ENCODE data around the gene RNF8. TPM values are rescaled to one million over a fixed set of nuclear protein-coding genes. Genes with fewer than 3 reads are reported as not detected.
A peak's percentile ranks its signal among the peaks of the same experiment; 100 is the strongest.

RNF8 gene
- total RNA-seq, 2 experiments from 2014 or later, result 24.3 to 25.6 TPM

GRCh38 chr6:37426058-37426944, 72.5 kb downstream of the RNF8 start:
- no peak for DNase-seq
- H3K27me3 Mint-ChIP-seq, result peaks cover 5% of the 10 kb centered on the region
- H3K4me1 Mint-ChIP-seq (ENCODE audit: low read depth), result no peaks in the 10 kb centered on the region
- no peak overlapping the region for H3K27ac Mint-ChIP-seq
- intact Hi-C loops (cut with micrococcal nuclease), result no loop called here
- no peaks in the 10 kb centered on the region for H3K9me3 Mint-ChIP-seq
- H3K36me3 Mint-ChIP-seq, result no peaks in the 10 kb centered on the region
- H3K4me3 Mint-ChIP-seq, result no peak overlapping the region
- CTCF ChIA-PET, result no interaction called here
- POLR2A ChIA-PET, result no interaction called here

DNA sequence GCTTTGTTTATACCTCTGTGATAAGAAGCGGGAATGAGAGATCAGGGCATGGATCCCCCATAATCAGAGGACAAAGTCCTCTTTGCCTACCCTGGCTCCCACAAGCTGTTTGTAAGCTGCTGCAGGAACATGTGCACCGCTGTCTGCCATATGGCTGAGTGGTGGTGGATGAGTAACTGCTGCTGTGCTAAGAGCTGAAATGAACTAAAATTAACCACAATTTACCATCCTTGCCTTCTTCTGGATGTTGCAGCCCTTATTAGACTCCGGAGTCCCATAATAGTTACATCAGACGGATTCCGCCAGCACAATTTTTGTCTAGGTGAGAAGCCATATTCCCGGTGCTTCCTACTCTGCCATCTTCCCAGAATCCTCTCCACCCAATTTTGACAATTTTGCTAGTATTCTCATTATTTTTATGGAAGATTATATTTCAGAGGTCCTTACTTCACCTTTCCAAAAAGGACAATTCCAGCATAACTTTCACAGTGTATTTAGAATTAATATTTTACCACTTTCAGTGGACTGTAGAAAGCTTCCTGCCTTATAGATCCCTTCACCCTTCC, 73.2 kb downstream of the RNF8 start:
- ChIA-PET CTCF (no interaction called here), POLR2A (no interaction called here)
- DNase-seq, result no peak
- Mint-ChIP-seq H3K4me3 (no peak overlapping the region), H3K36me3 (no peaks in the 10 kb centered on the region), H3K9me3 (no peaks in the 10 kb centered on the region), H3K27me3 (peaks cover 5% of the 10 kb centered on the region), H3K27ac (no peak overlapping the region), H3K4me1 (ENCODE audit: low read depth) (peaks cover under 1% of the 10 kb centered on the region)
- intact Hi-C loops (cut with micrococcal nuclease), result no loop called here

- POLR2A ChIA-PET, result no interaction called here
- intact Hi-C loops (cut with micrococcal nuclease), result no loop called here
- H3K27ac Mint-ChIP-seq, result no peak overlapping the region
- CTCF ChIA-PET, result no interaction called here
- no peak overlapping the region for H3K4me3 Mint-ChIP-seq
- H3K27me3 Mint-ChIP-seq, result peaks cover 5% of the 10 kb centered on the region
- H3K9me3 Mint-ChIP-seq, result no peaks in the 10 kb centered on the region
- peaks cover 5% of the 10 kb centered on the region for H3K36me3 Mint-ChIP-seq
- H3K4me1 Mint-ChIP-seq (ENCODE audit: low read depth), result peaks cover 12% of the 10 kb centered on the region
- DNase-seq, result no peak
Observed at GRCh38 chr6:37429352-37429750, 75.6 kb downstream of the RNF8 start.

- POLR2A ChIA-PET, result interaction anchor here (0.9 to 2.1 kb wide), 9 partner anchors 9 to 406 kb away, joined by 3 to 10 read pairs (median 6); partner anchors contain the start of genes MDGA1 and RNF8
- intact Hi-C loops (cut with micrococcal nuclease), result loop anchor here (5.0 to 10.0 kb wide), 4 partner anchors 48 to 1205 kb away; partner anchors contain the start of genes BTBD9 and CCDC167
Observed at GRCh38 chr6:37432590-37432915, 78.8 kb downstream of the RNF8 start.

DNA sequence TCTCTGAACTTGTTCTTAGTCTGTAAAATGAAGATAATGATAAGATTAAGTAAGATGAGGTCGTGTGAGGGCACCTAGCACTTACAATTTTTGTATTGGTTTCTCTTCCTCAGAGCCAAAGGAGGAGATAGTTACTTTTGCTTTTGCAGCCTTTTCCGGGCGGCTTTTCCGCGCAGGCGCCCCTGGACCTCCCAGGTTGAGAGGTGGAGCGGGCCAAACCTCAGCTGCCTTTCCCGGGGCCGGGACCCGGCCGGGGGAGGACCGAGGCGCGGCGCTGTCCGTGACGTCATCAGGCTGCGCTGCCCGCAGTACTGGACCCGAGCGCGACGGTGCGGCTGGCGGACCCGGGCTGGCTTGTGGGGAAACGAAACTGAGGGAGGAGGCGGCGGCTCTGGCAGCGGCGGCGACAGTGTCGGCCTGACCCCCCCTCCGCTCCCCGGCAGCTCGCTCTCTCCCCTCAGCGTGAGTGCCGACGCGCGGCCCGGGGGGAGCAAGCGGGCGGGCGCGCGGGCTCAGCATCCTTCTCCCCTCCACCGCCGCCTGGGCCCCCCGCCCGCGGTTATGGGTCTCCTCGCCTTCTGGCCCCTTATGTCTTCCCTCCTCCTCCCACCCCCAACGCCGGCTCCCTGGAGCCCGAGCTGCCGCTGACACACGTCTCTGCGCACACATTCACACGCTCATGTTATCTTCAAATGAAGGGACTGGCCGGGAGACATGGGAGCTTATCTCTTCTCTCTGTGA, 79.3 kb downstream of the RNF8 start, which contains the start of gene CMTR1:
CMTR1 (plus strand) TSS at position 306 of the 741 bp plus-strand sequence. CDS start 2,409 bp downstream, outside the sequence.
- intact Hi-C loops (cut with micrococcal nuclease), result loop anchor here (1.0 to 10.0 kb wide), 6 partner anchors 9 to 1204 kb away; partner anchors contain the start of genes BTBD9, CCDC167 and RNF8
- Mint-ChIP-seq H3K27me3 (peaks cover 2% of the 10 kb centered on the region), H3K27ac (peak within 1 kb of the TSS; percentile 98), H3K9me3 (no peaks in the 10 kb centered on the region), H3K4me1 (ENCODE audit: low read depth) (peaks cover 44% of the 10 kb centered on the region), H3K36me3 (peaks cover 33% of the 10 kb centered on the region), H3K4me3 (peak within 1 kb of the TSS; percentile 91)
- ChIA-PET CTCF (interaction anchor here (1.0 to 3.3 kb wide), 8 partner anchors 51 to 382 kb away, joined by 3 to 14 read pairs (median 4); partner anchors contain the start of gene MDGA1), POLR2A (interaction anchor here (0.9 to 2.1 kb wide), 17 partner anchors 9 to 407 kb away, joined by 3 to 10 read pairs (median 4); partner anchors contain the start of genes MDGA1 and RNF8)
- peak; percentile 98 for DNase-seq

More at GRCh38 chr6:37432590-37432915, 78.8 kb downstream of the RNF8 start:
- Mint-ChIP-seq H3K27me3 (peaks cover 2% of the 10 kb centered on the region), H3K9me3 (no peaks in the 10 kb centered on the region), H3K27ac (peak overlapping the region; percentile 98), H3K4me3 (peak overlapping the region; percentile 91), H3K4me1 (ENCODE audit: low read depth) (peaks cover 39% of the 10 kb centered on the region), H3K36me3 (peaks cover 28% of the 10 kb centered on the region)
- CTCF ChIA-PET, result interaction anchor here (1.1 to 2.3 kb wide), 4 partner anchors 107 to 382 kb away, joined by 3 to 8 read pairs (median 6); no protein-coding TSS in a partner anchor
- DNase-seq, result no peak

DNA sequence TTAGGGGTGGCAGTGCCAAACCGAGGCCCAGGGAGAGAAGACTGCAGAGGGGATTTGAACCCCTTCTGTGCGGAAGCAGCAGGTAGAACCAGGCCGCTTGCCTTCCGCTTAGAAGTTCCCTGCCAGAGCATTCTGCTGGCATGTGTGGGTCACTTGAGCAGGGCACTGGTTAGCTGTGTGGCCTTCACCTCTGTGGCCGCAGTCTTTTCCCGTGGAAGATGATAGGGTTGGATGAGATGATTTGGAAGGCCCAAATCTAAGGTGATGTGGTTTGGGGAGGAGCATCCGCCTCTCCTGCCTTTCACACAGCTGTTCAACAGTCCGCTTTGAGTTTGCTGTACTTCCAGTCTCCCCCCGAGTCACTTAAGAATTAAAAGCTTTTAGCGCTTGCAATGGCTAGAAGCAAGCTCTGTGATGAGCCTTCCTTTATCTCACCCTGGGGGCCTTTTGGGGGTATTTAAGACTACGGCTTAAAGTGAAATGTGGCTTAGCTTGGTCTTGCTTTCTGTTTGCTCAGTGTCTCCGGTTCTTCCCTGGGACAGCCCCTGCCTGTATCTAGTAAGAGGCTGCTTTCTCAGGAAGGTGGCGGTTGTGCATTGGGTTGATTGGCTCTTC, 80.0 kb downstream of the RNF8 start:
- H3K27ac Mint-ChIP-seq, result peak overlapping the region; percentile 98
- H3K4me3 Mint-ChIP-seq, result peak overlapping the region; percentile 91
- H3K36me3 Mint-ChIP-seq, result peaks cover 33% of the 10 kb centered on the region
- peaks cover 48% of the 10 kb centered on the region for H3K4me1 Mint-ChIP-seq (ENCODE audit: low read depth)
- H3K9me3 Mint-ChIP-seq, result no peaks in the 10 kb centered on the region
- ChIA-PET CTCF (interaction anchor here (0.9 to 3.3 kb wide), 9 partner anchors 10 to 383 kb away, joined by 3 to 14 read pairs (median 4); partner anchors contain the start of gene MDGA1), POLR2A (interaction anchor here (1.0 to 2.1 kb wide), 15 partner anchors 8 to 264 kb away, joined by 3 to 10 read pairs (median 4); partner anchors contain the start of genes MDGA1 and RNF8)
- no peaks in the 10 kb centered on the region for H3K27me3 Mint-ChIP-seq
- intact Hi-C loops (cut with micrococcal nuclease), result loop anchor here (1.0 to 10.0 kb wide), 6 partner anchors 9 to 1204 kb away; partner anchors contain the start of genes BTBD9, CCDC167 and RNF8
- DNase-seq, result peak; percentile 75

GRCh38 chr6:37435373-37435772, 81.6 kb downstream of the RNF8 start:
- ChIA-PET CTCF (interaction anchor here (1.3 to 3.3 kb wide), 2 partner anchors 54 to 130 kb away, joined by 3 to 14 read pairs; no protein-coding TSS in a partner anchor), POLR2A (no interaction called here)
- Mint-ChIP-seq H3K9me3 (no peaks in the 10 kb centered on the region), H3K4me1 (ENCODE audit: low read depth) (peaks cover 55% of the 10 kb centered on the region), H3K27me3 (no peaks in the 10 kb centered on the region), H3K36me3 (peaks cover 38% of the 10 kb centered on the region), H3K4me3 (no peak overlapping the region), H3K27ac (peak overlapping the region; percentile 40)
- intact Hi-C loops (cut with micrococcal nuclease), result loop anchor here (10.0 kb wide), 1 partner anchor 51 kb away; no protein-coding TSS in a partner anchor
- DNase-seq, result no peak

DNA sequence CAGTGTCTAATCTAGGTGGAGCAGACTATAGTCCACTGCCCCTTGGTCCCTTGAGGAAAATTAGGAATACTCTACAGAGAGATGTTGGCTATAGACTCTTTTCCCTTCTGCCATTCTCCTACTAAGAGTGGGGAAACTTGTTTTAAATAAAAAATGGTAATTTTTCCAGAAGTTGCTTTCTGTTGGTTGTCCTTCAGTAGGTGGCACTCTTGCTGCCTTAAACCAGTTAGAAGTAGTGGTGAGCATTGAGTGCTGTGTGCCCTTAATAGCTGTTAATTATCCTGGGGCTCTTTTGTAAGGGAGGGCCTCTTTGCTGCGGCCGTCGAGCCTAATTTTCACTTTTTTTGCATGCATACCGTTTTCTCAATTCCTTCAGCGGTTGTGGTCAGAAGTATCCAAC, 82.0 kb downstream of the RNF8 start:
- Mint-ChIP-seq H3K4me3 (no peak overlapping the region), H3K27me3 (no peaks in the 10 kb centered on the region), H3K27ac (peak overlapping the region; percentile 40), H3K4me1 (ENCODE audit: low read depth) (peaks cover 55% of the 10 kb centered on the region), H3K9me3 (no peaks in the 10 kb centered on the region), H3K36me3 (peaks cover 38% of the 10 kb centered on the region)
- DNase-seq, result no peak
- CTCF ChIA-PET, result interaction anchor here (1.3 to 3.3 kb wide), 2 partner anchors 54 to 130 kb away, joined by 3 to 14 read pairs; no protein-coding TSS in a partner anchor
- intact Hi-C loops (cut with micrococcal nuclease), result loop anchor here (10.0 kb wide), 1 partner anchor 51 kb away; no protein-coding TSS in a partner anchor
- POLR2A ChIA-PET, result no interaction called here

- H3K9me3 Mint-ChIP-seq, result no peaks in the 10 kb centered on the region
- H3K4me1 Mint-ChIP-seq (ENCODE audit: low read depth), result peaks cover 70% of the 10 kb centered on the region
- POLR2A ChIA-PET, result interaction anchor here (0.6 kb wide), 1 partner anchor 844 kb away, joined by 4 read pairs; no protein-coding TSS in a partner anchor
- no peak overlapping the region for H3K27ac Mint-ChIP-seq
- CTCF ChIA-PET, result interaction anchor here (2.1 kb wide), 1 partner anchor 13 kb away, joined by 4 read pairs; no protein-coding TSS in a partner anchor
- no peak for DNase-seq
- H3K4me3 Mint-ChIP-seq, result no peak overlapping the region
- intact Hi-C loops (cut with micrococcal nuclease), result loop anchor here (10.0 kb wide), 1 partner anchor 54 kb away; no protein-coding TSS in a partner anchor
- H3K27me3 Mint-ChIP-seq, result no peaks in the 10 kb centered on the region
- peaks cover 45% of the 10 kb centered on the region for H3K36me3 Mint-ChIP-seq
Observed at GRCh38 chr6:37438930-37439329, 85.1 kb downstream of the RNF8 start.

DNA sequence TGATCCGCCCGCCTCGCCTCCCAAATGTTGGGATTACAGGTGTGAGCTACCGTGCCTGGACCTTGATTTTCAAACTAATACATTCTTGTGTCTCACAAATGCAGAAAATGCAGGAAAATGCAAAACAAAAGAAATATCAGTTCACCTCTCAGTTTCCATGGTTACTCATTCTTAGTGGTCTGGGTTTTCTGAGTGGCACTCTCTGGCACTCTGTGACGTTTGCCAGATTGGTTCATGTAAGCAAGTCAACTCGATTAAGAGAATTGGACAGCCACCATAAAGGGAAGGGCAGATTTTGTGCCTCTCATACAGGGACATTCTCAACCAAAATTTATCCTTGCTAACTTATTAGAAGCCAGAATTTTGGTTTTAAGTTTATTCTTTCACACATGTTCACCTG, 87.9 kb downstream of the RNF8 start:
- ChIA-PET POLR2A (interaction anchor here (1.2 kb wide), 1 partner anchor 8 kb away, joined by 10 read pairs; the partner anchor contains the start of gene CMTR1), CTCF (no interaction called here)
- no peaks in the 10 kb centered on the region for H3K9me3 Mint-ChIP-seq
- peaks cover 51% of the 10 kb centered on the region for H3K36me3 Mint-ChIP-seq
- no peak overlapping the region for H3K4me3 Mint-ChIP-seq
- peaks cover 46% of the 10 kb centered on the region for H3K4me1 Mint-ChIP-seq (ENCODE audit: low read depth)
- peak overlapping the region; percentile 29 for H3K27ac Mint-ChIP-seq
- no peak for DNase-seq
- intact Hi-C loops (cut with micrococcal nuclease), result loop anchor here (1.0 kb wide), 1 partner anchor 8 kb away; the partner anchor contains the start of gene CMTR1
- H3K27me3 Mint-ChIP-seq, result no peaks in the 10 kb centered on the region

Data from activated CD4-positive, alpha-beta memory T cell treated with anti-CD3 and anti-CD28 coated beads for 36 hours (primary cell).